ENCODE data around the gene SYTL2.

Gene SYTL2

DNA sequence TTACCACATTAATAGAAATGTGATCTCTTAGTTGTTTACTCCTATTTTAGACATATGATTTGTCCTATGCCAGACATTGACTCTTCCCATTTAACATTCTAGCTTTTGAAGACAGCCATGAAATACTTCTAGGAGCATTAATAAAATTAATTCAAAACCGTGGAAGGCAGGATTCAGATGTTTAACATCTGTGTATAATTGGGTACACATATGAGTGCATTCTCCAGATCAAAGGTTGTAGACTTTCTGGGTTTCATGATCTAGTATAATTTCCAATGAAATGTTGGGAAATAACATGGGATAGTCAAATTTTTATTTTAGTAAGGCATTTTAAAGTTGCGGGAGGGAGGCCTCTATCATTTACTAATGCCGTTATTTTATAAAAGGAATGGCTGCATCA, 89.8 kb downstream of the SYTL2 start:
- H3K4me1 ChIP-seq (ENCODE audit: control insufficient read depth, insufficient read depth, low read length, poor library complexity, severe bottlenecking) = no peaks in the 10 kb centered on the region
- DNase-seq = no peak
- no peaks in the 10 kb centered on the region for H3K36me3 ChIP-seq (ENCODE audit: control insufficient read depth, insufficient read depth, low read length)
- H3K4me3 ChIP-seq (ENCODE audit: insufficient read depth, low read depth, low read length, poor library complexity, severe bottlenecking) = no peak overlapping the region
- no peaks in the 10 kb centered on the region for H3K9me3 ChIP-seq (ENCODE audit: control insufficient read depth, low read length)
- H3K27ac ChIP-seq (ENCODE audit: insufficient read depth, low read length, poor library complexity, severe bottlenecking) = no peak overlapping the region
- no peaks in the 10 kb centered on the region for H3K27me3 ChIP-seq (replicated peaks; ENCODE audit: control insufficient read depth, insufficient read depth, low read length, poor library complexity, severe bottlenecking)

DNA sequence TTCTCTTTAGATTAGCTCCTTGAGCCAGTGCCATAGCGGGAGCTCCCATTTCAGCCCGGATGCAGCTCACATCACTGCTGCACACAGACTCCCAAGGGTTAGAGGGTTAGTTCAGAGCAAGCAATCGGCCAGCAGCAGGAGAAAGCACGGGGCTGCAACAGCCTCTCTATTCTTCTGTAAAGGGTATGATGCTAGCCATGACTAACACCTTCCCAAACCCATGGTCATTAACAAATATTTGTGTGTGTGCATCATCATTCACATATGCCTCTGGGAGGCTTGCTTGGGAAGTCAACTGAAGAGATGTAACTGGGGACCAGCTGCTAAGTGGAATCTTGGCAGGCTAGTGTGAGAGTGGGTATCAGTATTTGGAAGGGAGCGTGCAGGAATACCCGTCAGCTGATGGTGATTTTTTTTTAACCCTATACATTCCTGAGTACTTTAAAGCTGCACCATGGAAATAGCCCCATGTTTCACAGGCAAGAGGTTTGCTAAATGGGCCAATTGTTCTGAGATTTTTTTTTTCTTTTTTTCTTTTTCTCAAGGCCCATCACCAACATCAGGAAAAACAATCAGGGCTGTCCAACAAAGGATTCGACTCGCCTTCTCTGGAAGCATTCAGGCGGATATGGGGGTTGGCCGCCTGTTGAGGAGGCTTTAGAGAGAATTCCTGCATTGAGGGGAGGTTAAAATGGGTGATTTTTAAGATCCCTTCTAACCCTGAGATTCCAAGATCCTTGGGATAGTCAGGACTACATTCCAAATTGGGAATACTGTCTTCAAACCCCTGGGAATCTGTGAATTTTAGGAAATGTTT, 91.7 kb downstream of the SYTL2 start:
- H3K27ac ChIP-seq (ENCODE audit: insufficient read depth, low read length, poor library complexity, severe bottlenecking) = no peak overlapping the region
- no peaks in the 10 kb centered on the region for H3K4me1 ChIP-seq (ENCODE audit: control insufficient read depth, insufficient read depth, low read length, poor library complexity, severe bottlenecking)
- no peaks in the 10 kb centered on the region for H3K9me3 ChIP-seq (ENCODE audit: control insufficient read depth, low read length)
- DNase-seq = no peak
- H3K36me3 ChIP-seq (ENCODE audit: control insufficient read depth, insufficient read depth, low read length) = no peaks in the 10 kb centered on the region
- no peak overlapping the region for H3K4me3 ChIP-seq (ENCODE audit: insufficient read depth, low read depth, low read length, poor library complexity, severe bottlenecking)
- H3K27me3 ChIP-seq (replicated peaks; ENCODE audit: control insufficient read depth, insufficient read depth, low read length, poor library complexity, severe bottlenecking) = no peaks in the 10 kb centered on the region

- Histone ChIP-seq H3K27ac (ENCODE audit: insufficient read depth, low read length, poor library complexity, severe bottlenecking) (no peak overlapping the region), H3K27me3 (replicated peaks; ENCODE audit: control insufficient read depth, insufficient read depth, low read length, poor library complexity, severe bottlenecking) (no peaks in the 10 kb centered on the region), H3K9me3 (ENCODE audit: control insufficient read depth, low read length) (no peaks in the 10 kb centered on the region), H3K4me1 (ENCODE audit: control insufficient read depth, insufficient read depth, low read length, poor library complexity, severe bottlenecking) (no peaks in the 10 kb centered on the region), H3K36me3 (ENCODE audit: control insufficient read depth, insufficient read depth, low read length) (no peaks in the 10 kb centered on the region), H3K4me3 (ENCODE audit: insufficient read depth, low read depth, low read length, poor library complexity, severe bottlenecking) (no peak overlapping the region)
- DNase-seq = no peak
These were observed 92.6 kb downstream of the SYTL2 start for GRCh38 chr11:85718126-85718943.

- Histone ChIP-seq H3K4me3 (ENCODE audit: insufficient read depth, low read depth, low read length, poor library complexity, severe bottlenecking) (no peak overlapping the region), H3K27ac (ENCODE audit: insufficient read depth, low read length, poor library complexity, severe bottlenecking) (no peak overlapping the region), H3K4me1 (ENCODE audit: control insufficient read depth, insufficient read depth, low read length, poor library complexity, severe bottlenecking) (no peaks in the 10 kb centered on the region), H3K27me3 (replicated peaks; ENCODE audit: control insufficient read depth, insufficient read depth, low read length, poor library complexity, severe bottlenecking) (no peaks in the 10 kb centered on the region), H3K9me3 (ENCODE audit: control insufficient read depth, low read length) (no peaks in the 10 kb centered on the region), H3K36me3 (ENCODE audit: control insufficient read depth, insufficient read depth, low read length) (no peaks in the 10 kb centered on the region)
- DNase-seq = no peak
These were observed 93.5 kb downstream of the SYTL2 start for GRCh38 chr11:85717429-85717828.

DNA sequence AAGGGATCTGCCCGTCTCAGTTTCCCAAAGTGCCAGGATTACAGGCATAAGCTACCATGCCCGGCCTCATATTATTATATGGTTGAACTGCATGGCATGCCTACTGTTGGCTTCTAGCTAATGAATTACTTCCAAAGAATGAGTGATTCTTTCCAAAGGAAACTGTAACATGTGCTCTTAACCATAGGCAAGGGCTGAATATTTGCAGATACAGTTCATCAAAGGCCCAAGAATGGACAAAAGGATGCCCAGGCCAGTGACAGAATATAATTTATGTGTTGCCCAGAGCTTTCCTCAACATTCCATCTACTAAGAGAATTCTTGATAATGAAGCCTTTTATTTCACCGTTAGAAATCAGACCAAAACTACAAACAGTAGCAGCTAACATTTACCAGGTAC, 98.0 kb downstream of the SYTL2 start:
- H3K4me1 ChIP-seq (ENCODE audit: control insufficient read depth, insufficient read depth, low read length, poor library complexity, severe bottlenecking) = no peaks in the 10 kb centered on the region
- no peaks in the 10 kb centered on the region for H3K27me3 ChIP-seq (replicated peaks; ENCODE audit: control insufficient read depth, insufficient read depth, low read length, poor library complexity, severe bottlenecking)
- DNase-seq = no peak
- H3K27ac ChIP-seq (ENCODE audit: insufficient read depth, low read length, poor library complexity, severe bottlenecking) = no peak overlapping the region
- H3K36me3 ChIP-seq (ENCODE audit: control insufficient read depth, insufficient read depth, low read length) = no peaks in the 10 kb centered on the region
- H3K9me3 ChIP-seq (ENCODE audit: control insufficient read depth, low read length) = no peaks in the 10 kb centered on the region
- H3K4me3 ChIP-seq (ENCODE audit: insufficient read depth, low read depth, low read length, poor library complexity, severe bottlenecking) = no peak overlapping the region

- Histone ChIP-seq H3K4me1 (ENCODE audit: control insufficient read depth, insufficient read depth, low read length, poor library complexity, severe bottlenecking) (no peaks in the 10 kb centered on the region), H3K36me3 (ENCODE audit: control insufficient read depth, insufficient read depth, low read length) (no peaks in the 10 kb centered on the region), H3K9me3 (ENCODE audit: control insufficient read depth, low read length) (no peaks in the 10 kb centered on the region), H3K27me3 (replicated peaks; ENCODE audit: control insufficient read depth, insufficient read depth, low read length, poor library complexity, severe bottlenecking) (no peaks in the 10 kb centered on the region), H3K4me3 (ENCODE audit: insufficient read depth, low read depth, low read length, poor library complexity, severe bottlenecking) (no peak overlapping the region), H3K27ac (ENCODE audit: insufficient read depth, low read length, poor library complexity, severe bottlenecking) (no peak overlapping the region)
- no peak for DNase-seq
These were observed 100.0 kb downstream of the SYTL2 start for GRCh38 chr11:85710917-85711316.

- Histone ChIP-seq H3K4me3 (ENCODE audit: insufficient read depth, low read depth, low read length, poor library complexity, severe bottlenecking) (no peak overlapping the region), H3K4me1 (ENCODE audit: control insufficient read depth, insufficient read depth, low read length, poor library complexity, severe bottlenecking) (no peaks in the 10 kb centered on the region), H3K27ac (ENCODE audit: insufficient read depth, low read length, poor library complexity, severe bottlenecking) (no peak overlapping the region), H3K27me3 (replicated peaks; ENCODE audit: control insufficient read depth, insufficient read depth, low read length, poor library complexity, severe bottlenecking) (no peaks in the 10 kb centered on the region), H3K9me3 (ENCODE audit: control insufficient read depth, low read length) (no peaks in the 10 kb centered on the region), H3K36me3 (ENCODE audit: control insufficient read depth, insufficient read depth, low read length) (no peaks in the 10 kb centered on the region)
- no peak for DNase-seq
These were observed 100.8 kb downstream of the SYTL2 start for GRCh38 chr11:85709941-85710702.

GRCh38 chr11:85705800-85706199, 105.1 kb downstream of the SYTL2 start:
- Histone ChIP-seq H3K4me1 (ENCODE audit: control insufficient read depth, insufficient read depth, low read length, poor library complexity, severe bottlenecking) (no peaks in the 10 kb centered on the region), H3K4me3 (ENCODE audit: insufficient read depth, low read depth, low read length, poor library complexity, severe bottlenecking) (no peak overlapping the region), H3K27ac (ENCODE audit: insufficient read depth, low read length, poor library complexity, severe bottlenecking) (no peak overlapping the region), H3K27me3 (replicated peaks; ENCODE audit: control insufficient read depth, insufficient read depth, low read length, poor library complexity, severe bottlenecking) (no peaks in the 10 kb centered on the region), H3K36me3 (ENCODE audit: control insufficient read depth, insufficient read depth, low read length) (no peaks in the 10 kb centered on the region), H3K9me3 (ENCODE audit: control insufficient read depth, low read length) (no peaks in the 10 kb centered on the region)
- DNase-seq = no peak

DNA sequence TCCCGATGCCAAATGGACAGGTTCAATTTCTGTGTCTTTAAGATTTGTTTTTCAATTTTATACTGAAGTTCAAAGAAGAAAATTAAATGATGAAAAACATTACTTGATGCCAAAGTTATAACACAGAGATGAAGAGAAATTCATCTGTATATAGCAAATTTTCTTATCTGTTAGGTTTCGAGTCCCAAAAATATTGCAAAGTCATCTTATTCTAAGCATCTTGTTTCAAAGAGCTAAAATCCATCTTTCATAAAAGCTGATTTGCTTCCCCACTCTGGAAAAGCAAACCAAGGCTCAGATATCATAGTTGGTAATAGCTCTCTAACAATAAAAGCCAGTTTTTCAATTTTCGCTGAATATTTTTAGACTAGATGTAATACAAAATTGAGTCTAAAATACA, 106.0 kb downstream of the SYTL2 start:
- Histone ChIP-seq H3K4me1 (ENCODE audit: control insufficient read depth, insufficient read depth, low read length, poor library complexity, severe bottlenecking) (peaks cover 5% of the 10 kb centered on the region), H3K27ac (ENCODE audit: insufficient read depth, low read length, poor library complexity, severe bottlenecking) (no peak overlapping the region), H3K9me3 (ENCODE audit: control insufficient read depth, low read length) (no peaks in the 10 kb centered on the region), H3K4me3 (ENCODE audit: insufficient read depth, low read depth, low read length, poor library complexity, severe bottlenecking) (no peak overlapping the region), H3K36me3 (ENCODE audit: control insufficient read depth, insufficient read depth, low read length) (no peaks in the 10 kb centered on the region), H3K27me3 (replicated peaks; ENCODE audit: control insufficient read depth, insufficient read depth, low read length, poor library complexity, severe bottlenecking) (no peaks in the 10 kb centered on the region)
- DNase-seq = no peak
